Measurements from ENCODE around the gene RHBDL3. TPM values are rescaled to one million over a fixed set of nuclear protein-coding genes. Genes with fewer than 3 reads are reported as not detected.
A peak's percentile ranks its signal among the peaks of the same experiment; 100 is the strongest.

Gene RHBDL3
- total RNA-seq, 1 experiment from 2014 or later, result not detected

DNA sequence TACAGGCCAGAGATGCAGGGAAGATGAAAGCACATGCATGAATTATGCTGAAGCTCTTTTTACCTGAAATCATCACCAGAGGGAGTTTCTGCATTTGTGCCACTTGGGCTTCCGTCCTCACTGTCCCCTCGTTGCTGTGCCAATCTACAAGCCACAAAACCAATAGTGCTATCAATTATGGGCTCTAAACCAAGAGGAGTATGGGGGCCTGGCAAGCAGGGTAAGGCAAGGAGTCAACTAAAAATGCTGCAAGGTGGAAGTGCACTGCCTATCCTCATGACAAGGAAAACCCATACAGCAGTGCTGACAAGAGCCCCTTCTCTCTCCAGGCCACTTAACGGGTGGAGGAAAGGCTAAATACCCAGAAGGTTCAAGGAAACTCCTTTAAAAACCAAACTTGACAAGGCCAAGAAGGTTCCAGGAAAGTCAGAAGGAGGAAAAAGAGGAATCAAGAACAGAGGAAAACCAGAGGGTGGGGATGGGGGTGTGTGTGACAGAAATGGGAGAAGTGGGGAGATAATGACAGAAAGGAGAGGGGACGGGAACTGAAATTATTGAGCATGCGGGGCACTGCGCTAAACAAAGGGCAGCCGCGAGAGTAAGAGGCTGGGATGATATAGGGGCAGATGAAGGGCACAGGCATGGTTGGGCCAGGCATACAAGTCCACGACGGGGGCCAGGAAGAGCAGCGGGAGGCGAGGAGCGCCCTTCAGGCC, 75.7 kb downstream of the RHBDL3 start:
- H3K27ac ChIP-seq (ENCODE audit: low read length), result peak overlapping the region; percentile 19; the same call in 1 of the 2 replicates
- ChIA-PET POLR2A (ENCODE audit: unreplicated experiment) (no interaction called here), CTCF (interaction anchor here (0.5 to 1.0 kb wide), 2 partner anchors 38 to 88 kb away, joined by 3 to 10 read pairs; no protein-coding TSS in a partner anchor)
- peak overlapping the region; percentile 88 for H3K4me3 ChIP-seq (ENCODE audit: low read length)
- ATAC-seq, result peak; percentile 12; the same call in 1 of the 2 replicates
- H3K4me1 ChIP-seq (ENCODE audit: insufficient read depth, low read length), result peaks cover 11% of the 10 kb centered on the region; the same call in 1 of the 2 replicates
- TSS peak; percentile 51 for BruUV-seq (replicated peaks)
- peak overlapping the region; percentile 92 for H3K9ac ChIP-seq (ENCODE audit: low read length)
- DNase-seq, result peak; percentile 26
- H3K4me2 ChIP-seq (ENCODE audit: low read length), result peak overlapping the region; percentile 97
- peaks cover 3% of the 10 kb centered on the region; the same call in 1 of the 2 replicates for H3K36me3 ChIP-seq (ENCODE audit: low read depth, low read length)
- H3K27me3 ChIP-seq (ENCODE audit: low read length), result no peaks in the 10 kb centered on the region
- no peaks in the 10 kb centered on the region for H3F3A ChIP-seq (ENCODE audit: low read length, unreplicated experiment)
- TF ChIP-seq, protein P1, sequence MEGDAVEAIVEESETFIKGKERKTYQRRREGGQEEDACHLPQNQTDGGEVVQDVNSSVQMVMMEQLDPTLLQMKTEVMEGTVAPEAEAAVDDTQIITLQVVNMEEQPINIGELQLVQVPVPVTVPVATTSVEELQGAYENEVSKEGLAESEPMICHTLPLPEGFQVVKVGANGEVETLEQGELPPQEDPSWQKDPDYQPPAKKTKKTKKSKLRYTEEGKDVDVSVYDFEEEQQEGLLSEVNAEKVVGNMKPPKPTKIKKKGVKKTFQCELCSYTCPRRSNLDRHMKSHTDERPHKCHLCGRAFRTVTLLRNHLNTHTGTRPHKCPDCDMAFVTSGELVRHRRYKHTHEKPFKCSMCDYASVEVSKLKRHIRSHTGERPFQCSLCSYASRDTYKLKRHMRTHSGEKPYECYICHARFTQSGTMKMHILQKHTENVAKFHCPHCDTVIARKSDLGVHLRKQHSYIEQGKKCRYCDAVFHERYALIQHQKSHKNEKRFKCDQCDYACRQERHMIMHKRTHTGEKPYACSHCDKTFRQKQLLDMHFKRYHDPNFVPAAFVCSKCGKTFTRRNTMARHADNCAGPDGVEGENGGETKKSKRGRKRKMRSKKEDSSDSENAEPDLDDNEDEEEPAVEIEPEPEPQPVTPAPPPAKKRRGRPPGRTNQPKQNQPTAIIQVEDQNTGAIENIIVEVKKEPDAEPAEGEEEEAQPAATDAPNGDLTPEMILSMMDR (conservative IDR thresholded peaks at IDR 0.05; ENCODE audit: low read depth, low read length), result peak; percentile 19; the same call in 1 of the 2 replicates
- no peak for TF ChIP-seq EZH2phosphoT487 (IDR thresholded peaks at IDR 0.05; ENCODE audit: borderline replicate concordance, low read length)
- TF ChIP-seq EZH2 (IDR thresholded peaks at IDR 0.05; ENCODE audit: low read length, unreplicated experiment), result no peak
- intact Hi-C loops (cut with micrococcal nuclease), result no loop called here
- no peaks in the 10 kb centered on the region for H4K20me1 ChIP-seq (ENCODE audit: low read length)
- H2AFZ ChIP-seq (ENCODE audit: low read length), result peak overlapping the region; percentile 84
- H3K79me2 ChIP-seq (ENCODE audit: low read length), result peaks cover 11% of the 10 kb centered on the region
- no peaks in the 10 kb centered on the region for H3K9me3 ChIP-seq (ENCODE audit: low read length)
- no peaks in the 10 kb centered on the region for H3K9me2 ChIP-seq (replicated peaks; ENCODE audit: low read length)

DNA sequence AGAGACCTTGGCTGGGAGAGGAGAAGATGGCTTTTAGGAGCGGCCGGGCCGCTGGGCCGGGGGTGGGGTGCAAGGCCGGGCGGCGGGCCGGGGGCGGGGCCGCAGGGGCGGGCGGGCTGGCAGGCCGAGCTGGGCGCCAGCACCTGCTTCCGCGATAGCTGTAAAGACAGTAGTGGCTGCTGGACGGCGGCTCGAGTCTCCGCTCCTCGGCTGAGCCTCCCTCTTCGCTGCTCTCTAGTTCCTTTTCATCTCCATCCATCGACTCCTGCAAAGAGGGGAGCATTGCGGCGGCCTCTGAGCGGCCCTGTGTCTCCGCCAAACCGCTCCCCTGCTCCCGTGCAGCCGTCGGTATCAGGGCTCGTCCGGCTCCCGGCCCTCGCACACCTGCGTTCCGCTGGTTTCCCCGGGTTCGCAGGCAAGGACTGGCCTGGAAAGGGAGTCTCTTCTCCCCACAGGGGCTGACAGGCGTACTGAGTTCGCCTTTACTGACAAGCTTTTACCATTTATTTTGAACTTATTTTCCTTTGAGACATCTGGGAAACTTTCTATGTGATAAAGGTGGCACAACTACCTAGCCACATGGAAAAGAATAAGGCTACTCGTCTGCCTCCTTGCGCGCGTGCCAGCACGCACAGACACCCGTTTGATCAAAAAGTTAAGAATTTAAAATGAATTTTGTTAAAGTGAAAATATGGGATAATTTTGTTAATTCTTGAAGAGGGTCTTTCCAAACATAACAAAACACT, 76.4 kb downstream of the RHBDL3 start, which contains the start of gene C17orf75:
TSS of gene C17orf75 (minus strand) at position 317 of the 746 bp plus-strand sequence. CDS start at position 283, 34 bp downstream.
- Histone ChIP-seq H3K27ac (ENCODE audit: low read length) (peak within 1 kb of the TSS; percentile 19; the same call in 1 of the 2 replicates), H4K20me1 (ENCODE audit: low read length) (no peaks in the 10 kb centered on the region), H3K4me3 (ENCODE audit: low read length) (peak within 1 kb of the TSS; percentile 88), H3K9ac (ENCODE audit: low read length) (peak within 1 kb of the TSS; percentile 92), H3K9me3 (ENCODE audit: low read length) (no peaks in the 10 kb centered on the region), H3K27me3 (ENCODE audit: low read length) (no peaks in the 10 kb centered on the region), H3K4me1 (ENCODE audit: insufficient read depth, low read length) (peaks cover 11% of the 10 kb centered on the region; the same call in 1 of the 2 replicates), H3K79me2 (ENCODE audit: low read length) (peaks cover 11% of the 10 kb centered on the region), H3K4me2 (ENCODE audit: low read length) (peak within 1 kb of the TSS; percentile 97), H3K36me3 (ENCODE audit: low read depth, low read length) (peaks cover 3% of the 10 kb centered on the region; the same call in 1 of the 2 replicates), H3K9me2 (replicated peaks; ENCODE audit: low read length) (no peaks in the 10 kb centered on the region), H2AFZ (ENCODE audit: low read length) (peak within 1 kb of the TSS; percentile 86), H3F3A (ENCODE audit: low read length, unreplicated experiment) (no peaks in the 10 kb centered on the region)
- intact Hi-C loops (cut with micrococcal nuclease), result no loop called here
- POLR2A ChIA-PET (ENCODE audit: unreplicated experiment), result no interaction called here
- peak; percentile 68 for DNase-seq
- CTCF ChIA-PET, result no interaction called here
- BruUV-seq (replicated peaks), result TSS peak; percentile 52
- ATAC-seq, result peak; percentile 91
- TF ChIP-seq EZH2 (IDR thresholded peaks at IDR 0.05; ENCODE audit: low read length, unreplicated experiment) (no peak), EZH2phosphoT487 (IDR thresholded peaks at IDR 0.05; ENCODE audit: borderline replicate concordance, low read length) (no peak)
- TF ChIP-seq, protein P1 (conservative IDR thresholded peaks at IDR 0.05; ENCODE audit: low read depth, low read length), result no peak
